CD4-positive, alpha-beta T cell treated with Interleukin-2 at 100 ng/mL for 4 hours (primary cell): ENCODE results near the gene ZCCHC3.
"Not testable (repeated sequence)": the region's sequence is repeated elsewhere in the genome, so short reads cannot be mapped to it uniquely, and the experiment has no call there.

ENCODE experiments used
- DNase-seq: peaks from one replicate; pipeline ENCODE4 v3.0.0-alpha.2; 2020; ENCODE audit warnings: low spot score

ZCCHC3 gene

DNA sequence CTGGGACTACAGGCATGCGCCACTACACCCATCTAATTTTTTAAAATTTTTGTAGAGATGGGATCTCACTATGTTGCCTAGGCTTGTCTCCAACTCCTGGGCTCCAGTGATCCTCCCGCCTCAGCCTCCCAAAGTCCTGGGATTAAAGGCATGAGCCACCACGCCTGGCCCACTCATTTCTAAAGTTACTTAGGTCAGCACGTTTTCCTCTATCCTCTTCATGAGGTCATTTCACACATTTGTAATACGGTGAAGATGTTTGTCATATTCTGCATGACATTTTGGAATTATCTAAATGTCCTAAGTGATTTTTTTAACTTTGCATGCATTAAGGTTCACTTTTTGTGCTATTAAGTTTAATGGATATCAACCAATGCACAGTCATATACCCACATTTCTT, 16.0 kb downstream of the ZCCHC3 start:
- no peak for DNase-seq

DNA sequence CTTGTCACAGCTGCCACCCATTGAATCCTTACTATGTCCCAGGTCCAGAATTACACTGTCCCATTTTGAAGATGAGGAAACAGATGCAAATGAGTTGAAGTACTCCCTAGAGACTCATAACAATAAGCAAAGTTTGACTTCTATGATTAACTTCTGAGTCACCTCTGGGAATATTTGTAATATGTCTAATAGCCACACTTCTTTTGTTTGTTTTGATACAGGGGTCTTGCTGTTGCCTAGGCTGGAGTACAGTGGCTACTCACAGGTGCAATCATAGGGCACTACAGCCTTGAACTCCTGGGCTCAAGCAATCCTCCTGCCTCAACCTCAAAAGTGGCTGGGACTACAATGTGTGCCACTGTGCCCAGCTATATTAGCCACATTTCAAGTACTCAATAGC, 16.6 kb downstream of the ZCCHC3 start:
- no peak for DNase-seq

- DNase-seq: no peak
Observed at GRCh38 chr20:316316-317068, 19.1 kb downstream of the ZCCHC3 start.

DNA sequence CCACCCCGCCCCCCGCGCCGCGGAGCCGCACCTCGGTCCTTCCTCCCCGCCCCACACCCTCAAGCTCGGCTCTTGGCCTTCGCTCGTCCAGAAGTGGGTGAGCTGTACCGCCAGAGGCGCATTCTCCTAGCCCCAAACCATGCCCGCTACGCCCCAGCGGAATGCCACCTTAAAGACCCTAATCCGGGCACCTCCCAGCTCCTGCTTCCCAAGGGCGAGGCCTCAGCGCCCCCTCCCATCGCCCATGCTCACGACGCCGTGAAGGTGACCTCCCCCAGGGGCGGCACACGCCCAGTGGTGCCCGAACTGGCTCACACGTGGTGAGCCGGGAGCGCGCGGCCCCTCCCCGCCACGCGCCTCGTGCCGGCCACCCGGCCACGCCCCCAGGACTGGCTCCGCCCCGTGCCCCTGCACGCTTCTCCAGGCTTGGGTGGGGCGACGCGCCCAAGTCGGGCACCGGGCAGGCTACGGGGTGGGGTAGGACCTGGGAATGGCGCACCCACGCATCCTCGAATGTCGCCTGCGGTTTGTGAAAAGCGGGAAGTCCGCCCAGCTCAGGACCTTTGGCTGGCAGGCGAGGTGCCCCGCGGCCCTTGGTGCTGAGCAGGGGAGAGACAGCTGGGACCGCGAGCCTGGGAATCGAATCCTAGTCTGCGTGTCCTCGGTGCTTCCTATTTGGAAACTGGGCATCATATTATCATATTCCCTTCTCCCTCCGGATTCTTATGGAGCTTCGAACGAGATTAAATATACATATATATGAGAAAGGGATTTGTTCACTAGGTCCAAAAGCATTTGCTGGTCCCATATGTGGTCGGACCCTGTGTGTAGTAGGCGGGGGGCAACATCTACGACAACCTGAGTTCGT, 27.0 kb downstream of the ZCCHC3 start:
- DNase-seq: peak; percentile 87

- peak; percentile 94 for DNase-seq
Observed at GRCh38 chr20:325045-325888, 27.9 kb downstream of the ZCCHC3 start, which contains the start of gene SOX12. Gene SOX12, plus strand, starts transcription at chr20:325552. Its CDS starts 373 bp downstream, at chr20:325925.

DNA sequence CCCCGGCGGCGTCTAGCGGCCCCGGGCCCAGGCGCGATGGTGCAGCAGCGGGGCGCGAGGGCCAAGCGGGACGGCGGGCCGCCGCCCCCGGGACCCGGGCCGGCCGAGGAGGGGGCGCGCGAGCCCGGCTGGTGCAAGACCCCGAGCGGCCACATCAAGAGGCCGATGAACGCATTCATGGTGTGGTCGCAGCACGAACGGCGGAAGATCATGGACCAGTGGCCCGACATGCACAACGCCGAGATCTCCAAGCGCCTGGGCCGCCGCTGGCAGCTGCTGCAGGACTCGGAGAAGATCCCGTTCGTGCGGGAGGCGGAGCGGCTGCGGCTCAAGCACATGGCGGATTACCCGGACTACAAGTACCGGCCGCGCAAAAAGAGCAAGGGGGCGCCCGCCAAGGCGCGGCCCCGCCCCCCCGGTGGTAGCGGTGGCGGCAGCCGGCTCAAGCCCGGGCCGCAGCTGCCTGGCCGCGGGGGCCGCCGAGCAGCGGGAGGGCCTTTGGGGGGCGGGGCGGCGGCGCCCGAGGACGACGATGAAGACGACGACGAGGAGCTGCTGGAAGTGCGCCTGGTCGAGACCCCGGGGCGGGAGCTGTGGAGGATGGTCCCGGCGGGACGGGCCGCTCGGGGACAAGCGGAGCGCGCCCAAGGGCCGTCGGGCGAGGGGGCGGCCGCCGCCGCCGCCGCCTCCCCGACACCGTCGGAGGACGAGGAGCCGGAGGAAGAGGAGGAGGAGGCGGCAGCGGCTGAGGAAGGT, 28.7 kb downstream of the ZCCHC3 start:
- DNase-seq: peak; percentile 26

- no peak for DNase-seq
Observed at GRCh38 chr20:326645-327185, 29.3 kb downstream of the ZCCHC3 start.

GRCh38 chr20:327186-328026, 30.0 kb downstream of the ZCCHC3 start:
- peak; percentile 75 for DNase-seq

- DNase-seq: no peak
Observed at GRCh38 chr20:328027-328974, 30.9 kb downstream of the ZCCHC3 start.

GRCh38 chr20:328975-329695, 31.8 kb downstream of the ZCCHC3 start:
- DNase-seq: no peak

- no peak for DNase-seq
Observed at GRCh38 chr20:329851-330232, 32.5 kb downstream of the ZCCHC3 start.

DNA sequence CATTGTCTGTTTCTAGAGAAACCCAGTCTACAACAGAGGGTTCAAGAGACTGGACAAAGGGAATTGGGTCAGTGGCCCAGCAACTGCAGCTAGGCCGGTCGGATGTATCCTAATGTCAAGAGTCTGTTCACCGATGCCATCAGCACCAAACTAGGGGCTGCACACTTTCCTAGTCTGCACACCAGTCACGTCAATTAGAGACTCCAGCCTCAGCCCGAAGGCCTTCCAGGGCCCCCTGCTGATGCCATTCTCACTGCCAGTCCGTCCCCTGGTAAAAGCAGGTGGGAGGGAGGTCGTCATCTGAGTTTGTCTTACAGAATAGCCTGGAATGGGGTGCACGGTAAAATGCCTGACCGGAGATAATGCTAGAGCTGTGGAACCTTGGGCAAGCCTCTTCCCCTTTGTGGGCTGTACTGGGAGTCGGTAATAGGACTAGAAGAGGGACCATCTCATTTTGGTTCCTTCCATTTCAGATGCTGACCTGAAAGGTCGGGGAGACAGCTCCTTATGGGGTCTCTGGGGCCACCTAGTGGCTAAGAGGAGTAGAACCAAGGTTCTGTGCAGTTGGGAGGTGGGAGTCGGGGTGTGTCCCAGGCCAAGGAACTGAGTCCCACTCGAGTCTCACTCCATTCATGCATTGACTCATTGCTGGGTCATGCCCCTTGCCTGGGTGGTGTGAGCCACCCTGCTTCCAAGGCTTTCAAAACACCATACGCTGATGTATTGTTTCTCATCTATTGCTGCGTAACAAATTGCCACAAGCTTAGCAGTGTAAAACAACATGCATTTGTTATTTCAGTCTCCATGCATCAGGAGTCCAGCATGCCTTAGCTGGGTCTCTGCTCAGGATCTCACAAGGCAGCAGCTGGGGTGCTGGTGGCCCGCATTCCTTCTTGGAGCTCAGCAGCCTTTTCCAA, 33.1 kb downstream of the ZCCHC3 start:
- peak; percentile 75 for DNase-seq

- no peak for DNase-seq
Observed at GRCh38 chr20:334578-334977, 37.2 kb downstream of the ZCCHC3 start.

- DNase-seq: not testable (repeated sequence)
Observed at GRCh38 chr20:336040-336439, 38.7 kb downstream of the ZCCHC3 start.

GRCh38 chr20:341682-342081, 44.3 kb downstream of the ZCCHC3 start:
- peak; percentile 14 for DNase-seq

DNA sequence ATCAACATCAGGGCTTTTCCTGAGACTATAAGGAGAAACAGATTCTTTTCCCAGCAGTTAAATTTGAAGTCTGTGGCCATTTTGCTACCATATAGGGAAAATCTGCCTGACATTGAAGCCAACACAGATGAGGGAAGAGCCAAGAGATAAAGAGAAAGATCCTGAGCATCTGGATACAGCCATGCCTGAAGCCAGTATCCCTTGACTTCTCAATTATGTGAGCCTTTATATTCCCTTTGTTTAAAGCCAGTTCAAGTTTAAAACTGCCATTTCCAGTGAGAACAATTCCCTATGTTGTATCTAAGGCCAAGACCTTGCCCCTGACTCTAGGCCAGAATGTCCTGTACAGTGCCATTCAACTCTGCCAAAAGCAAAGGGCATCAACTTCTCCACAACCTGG, 45.7 kb downstream of the ZCCHC3 start:
- no peak for DNase-seq

GRCh38 chr20:346033-346639, 48.8 kb downstream of the ZCCHC3 start:
- DNase-seq: no peak
